Stimulated activated CD8-positive, alpha-beta memory T cell treated with anti-CD3 and anti-CD28 coated beads, Interleukin-7, amount 100 ng/mL, for 24 hours (primary cell): ENCODE results near the gene MPO.

Experiments used
- DNase-seq: peaks from one replicate; pipeline ENCODE4 v3.0.0-alpha.2; 2020; ENCODE audit warnings: low read depth

Gene MPO

GRCh38 chr17:58279016-58279711 is 1.6 kb downstream of the MPO start:
- DNase-seq = no peak

- no peak for DNase-seq
These were observed 2.1 kb downstream of the MPO start for GRCh38 chr17:58278661-58279015.

GRCh38 chr17:58277802-58278595 is 2.7 kb downstream of the MPO start:
- no peak for DNase-seq

GRCh38 chr17:58277107-58277801 is 3.5 kb downstream of the MPO start:
- no peak for DNase-seq

- DNase-seq = no peak
These were observed 4.3 kb downstream of the MPO start for GRCh38 chr17:58276423-58276822.

GRCh38 chr17:58275417-58275816 is 5.3 kb downstream of the MPO start:
- DNase-seq = no peak

GRCh38 chr17:58273453-58274104 is 7.2 kb downstream of the MPO start:
- DNase-seq = no peak

GRCh38 chr17:58272367-58273280 is 8.1 kb downstream of the MPO start:
- no peak for DNase-seq

- no peak for DNase-seq
These were observed 9.4 kb downstream of the MPO start for GRCh38 chr17:58271216-58271931.

GRCh38 chr17:58270476-58271215 is 10.1 kb downstream of the MPO start:
- no peak for DNase-seq

GRCh38 chr17:58269557-58270291 is 11.0 kb downstream of the MPO start:
- no peak for DNase-seq

- DNase-seq = no peak
These were observed 11.8 kb downstream of the MPO start for GRCh38 chr17:58268774-58269556.

GRCh38 chr17:58268326-58268725 is 12.4 kb downstream of the MPO start:
- DNase-seq = no peak

GRCh38 chr17:58267347-58268324 is 13.1 kb downstream of the MPO start:
- DNase-seq = no peak

GRCh38 chr17:58265902-58266875 is 14.5 kb downstream of the MPO start:
- no peak for DNase-seq

- DNase-seq = no peak
These were observed 15.5 kb downstream of the MPO start for GRCh38 chr17:58265271-58265670.
